Glutamatergic neuron (in vitro differentiated cells): ENCODE results near the gene RNPEPL1. TPM values are rescaled to one million over a fixed set of nuclear protein-coding genes. Genes with fewer than 3 reads are reported as not detected.

ENCODE experiments used
- DNase-seq: peaks from one replicate; pipeline ENCODE4 v3.0.0; 2022
- H3K27ac Mint-ChIP-seq: one replicate; pipeline ENCODE4 v1.8.0; 2020; ENCODE audit warnings: mild to moderate bottlenecking, mixed read lengths, inconsistent platforms; ENCODE audit not compliant: unreplicated experiment
- H3K27me3 Mint-ChIP-seq: one replicate; pipeline ENCODE4 v1.8.0; 2020; ENCODE audit warnings: mild to moderate bottlenecking, moderate library complexity, mixed read lengths, inconsistent platforms; ENCODE audit not compliant: unreplicated experiment
- H3K36me3 Mint-ChIP-seq: one replicate; pipeline ENCODE4 v1.8.0; 2020; ENCODE audit warnings: mild to moderate bottlenecking, mixed read lengths, inconsistent platforms; ENCODE audit not compliant: unreplicated experiment
- H3K4me1 Mint-ChIP-seq: one replicate; pipeline ENCODE4 v1.8.0; 2020; ENCODE audit warnings: mild to moderate bottlenecking, low read depth, mixed read lengths, inconsistent platforms; ENCODE audit not compliant: unreplicated experiment
- H3K4me3 Mint-ChIP-seq: one replicate; pipeline ENCODE4 v1.8.0; 2020; ENCODE audit warnings: mild to moderate bottlenecking, mixed read lengths, inconsistent platforms; ENCODE audit not compliant: unreplicated experiment
- H3K9me3 Mint-ChIP-seq: one replicate; pipeline ENCODE4 v1.8.0; 2020; ENCODE audit warnings: mild to moderate bottlenecking, moderate library complexity, mixed read lengths, inconsistent platforms; ENCODE audit not compliant: unreplicated experiment
- CTCF ChIP-seq: fragments of 200-600 bp; sonication (generic); IDR thresholded peaks from one replicate; pipeline ENCODE4 v1.5.0; 2021; ENCODE audit not compliant: partially characterized antibody, unreplicated experiment
- total RNA-seq: library from RNA; stranded (reverse); fragmentation: NEBNext Ultra II Directional; extraction: Animal tissue kit (Norgen Biotek cat#: 25700); gene quantifications from one replicate; pipeline ENCODE4 v1.2.1, GENCODE V29; 2021; ENCODE audit not compliant: unreplicated experiment

The RNPEPL1 gene
- total RNA-seq, 1 donor from 2014 or later: 20.9 TPM

GRCh38 chr2:240555541-240556250 is 12.6 kb upstream of the RNPEPL1 start:
- Mint-ChIP-seq H3K27ac (no peak overlapping the region), H3K27me3 (peaks cover 4% of the 10 kb centered on the region), H3K4me1 (peaks cover 2% of the 10 kb centered on the region), H3K36me3 (peaks cover 19% of the 10 kb centered on the region), H3K9me3 (peaks cover 7% of the 10 kb centered on the region), H3K4me3 (no peak overlapping the region)
- DNase-seq: no peak
- no peak for TF ChIP-seq CTCF

- Mint-ChIP-seq H3K36me3 (peaks cover 10% of the 10 kb centered on the region), H3K4me1 (peaks cover 5% of the 10 kb centered on the region), H3K9me3 (peaks cover 10% of the 10 kb centered on the region), H3K27me3 (peaks cover 7% of the 10 kb centered on the region), H3K27ac (no peak overlapping the region), H3K4me3 (peak overlapping the region; percentile 7)
- TF ChIP-seq CTCF: peak; percentile 62
- DNase-seq: peak; percentile 73
Observed at GRCh38 chr2:240556553-240557100, 11.7 kb upstream of the RNPEPL1 start.

- TF ChIP-seq CTCF: no peak
- no peak overlapping the region for H3K27ac Mint-ChIP-seq
- peaks cover 10% of the 10 kb centered on the region for H3K9me3 Mint-ChIP-seq
- H3K36me3 Mint-ChIP-seq: peaks cover 4% of the 10 kb centered on the region
- H3K27me3 Mint-ChIP-seq: peaks cover 7% of the 10 kb centered on the region
- no peak overlapping the region for H3K4me3 Mint-ChIP-seq
- DNase-seq: no peak
- H3K4me1 Mint-ChIP-seq: peaks cover 7% of the 10 kb centered on the region
Observed at GRCh38 chr2:240557101-240557751, 11.1 kb upstream of the RNPEPL1 start.

- TF ChIP-seq CTCF: no peak
- peak within 1 kb of the TSS; percentile 76 for H3K4me3 Mint-ChIP-seq
- H3K27me3 Mint-ChIP-seq: peaks cover 7% of the 10 kb centered on the region
- H3K27ac Mint-ChIP-seq: no peak within 1 kb of the TSS
- H3K36me3 Mint-ChIP-seq: peaks cover 4% of the 10 kb centered on the region
- DNase-seq: peak; percentile 83
- H3K9me3 Mint-ChIP-seq: peaks cover 10% of the 10 kb centered on the region
- H3K4me1 Mint-ChIP-seq: peaks cover 7% of the 10 kb centered on the region
Observed at GRCh38 chr2:240557808-240558207, 10.5 kb upstream of the RNPEPL1 start, which contains the start of gene ANKMY1. ANKMY1 (minus strand) TSS chr2:240557988; CDS start chr2:240557335, 653 bp downstream.
